ENCODE data around the gene CD36. TPM values are rescaled to one million over a fixed set of nuclear protein-coding genes. Genes with fewer than 3 reads are reported as not detected.

The CD36 gene
- 333 TPM for polyA plus RNA-seq (ENCODE audit: insufficient read length)

GRCh38 chr7:80637911-80638765, at the start of gene CD36:
CD36 (plus strand) TSS chr7:80638642; CDS start chr7:80646741, 8,099 bp downstream.
- DNase-seq (ENCODE audit: low read depth) = no peak

- DNase-seq (ENCODE audit: low read depth) = no peak
Measured at GRCh38 chr7:80589631-80590030, 48.8 kb upstream of the CD36 start.

- no peak for DNase-seq (ENCODE audit: low read depth)
Measured at GRCh38 chr7:80591654-80592053, 46.8 kb upstream of the CD36 start.

GRCh38 chr7:80593869-80594586, 44.4 kb upstream of the CD36 start:
- DNase-seq (ENCODE audit: low read depth) = no peak

- DNase-seq (ENCODE audit: low read depth) = peak; percentile 87
Measured at GRCh38 chr7:80596933-80597517, 41.4 kb upstream of the CD36 start.

GRCh38 chr7:80597875-80598274, 40.6 kb upstream of the CD36 start:
- DNase-seq (ENCODE audit: low read depth) = no peak

GRCh38 chr7:80600046-80600445, 38.4 kb upstream of the CD36 start:
- no peak for DNase-seq (ENCODE audit: low read depth)

GRCh38 chr7:80601999-80602398, 36.4 kb upstream of the CD36 start:
- peak; percentile 44 for DNase-seq (ENCODE audit: low read depth)

GRCh38 chr7:80603940-80604339, 34.5 kb upstream of the CD36 start:
- no peak for DNase-seq (ENCODE audit: low read depth)

GRCh38 chr7:80604436-80604835, 34.0 kb upstream of the CD36 start:
- no peak for DNase-seq (ENCODE audit: low read depth)

GRCh38 chr7:80607136-80607535, 31.3 kb upstream of the CD36 start:
- DNase-seq (ENCODE audit: low read depth) = no peak

GRCh38 chr7:80608336-80608735, 30.1 kb upstream of the CD36 start:
- no peak for DNase-seq (ENCODE audit: low read depth)

GRCh38 chr7:80609751-80610150, 28.7 kb upstream of the CD36 start:
- no peak for DNase-seq (ENCODE audit: low read depth)

- DNase-seq (ENCODE audit: low read depth) = no peak
Measured at GRCh38 chr7:80611353-80611752, 27.1 kb upstream of the CD36 start.

GRCh38 chr7:80611779-80612178, 26.7 kb upstream of the CD36 start:
- no peak for DNase-seq (ENCODE audit: low read depth)

- no peak for DNase-seq (ENCODE audit: low read depth)
Measured at GRCh38 chr7:80612880-80613279, 25.6 kb upstream of the CD36 start.

- DNase-seq (ENCODE audit: low read depth) = no peak
Measured at GRCh38 chr7:80613519-80613918, 24.9 kb upstream of the CD36 start.

- no peak for DNase-seq (ENCODE audit: low read depth)
Measured at GRCh38 chr7:80614851-80615271, 23.6 kb upstream of the CD36 start.

- no peak for DNase-seq (ENCODE audit: low read depth)
Measured at GRCh38 chr7:80618096-80618495, 20.3 kb upstream of the CD36 start.

GRCh38 chr7:80619741-80620140, 18.7 kb upstream of the CD36 start:
- DNase-seq (ENCODE audit: low read depth) = no peak

GRCh38 chr7:80622541-80622940, 15.9 kb upstream of the CD36 start:
- DNase-seq (ENCODE audit: low read depth) = no peak

GRCh38 chr7:80623503-80624252, 14.8 kb upstream of the CD36 start:
- DNase-seq (ENCODE audit: low read depth) = no peak

All from forelimb muscle (tissue), 1 donor.